ENCODE measurements around the gene FA2H.
"Not testable (repeated sequence)": the region's sequence is repeated elsewhere in the genome, so short reads cannot be mapped to it uniquely, and the experiment has no call there.

The FA2H gene

GRCh38 chr16:74774223-74775139, at the start of gene FA2H:
TSS of gene FA2H (minus strand) at chr16:74774820. CDS start at chr16:74774755, 65 bp downstream.
- DNase-seq = peak; percentile 81

DNA sequence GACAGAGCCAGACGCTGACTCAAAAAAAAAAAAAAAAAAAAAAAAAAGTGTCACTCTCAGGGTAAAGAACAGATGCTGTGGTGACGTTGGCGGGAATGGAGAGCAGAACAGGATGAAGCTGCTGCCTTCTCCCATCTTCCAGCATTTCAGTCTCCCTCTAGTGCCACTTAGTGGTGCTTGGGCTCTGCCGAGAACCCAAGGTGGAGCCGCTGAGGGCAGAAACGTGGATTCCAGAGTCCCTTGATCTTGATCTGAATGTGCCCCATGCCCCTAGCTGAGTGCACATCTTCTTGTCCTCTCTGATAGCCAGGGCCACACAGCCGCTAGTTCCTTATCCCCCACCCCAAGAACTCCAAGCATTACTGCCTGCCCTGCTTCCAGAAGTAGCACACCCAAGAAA, 43.2 kb upstream of the FA2H start:
- DNase-seq = no peak

DNA sequence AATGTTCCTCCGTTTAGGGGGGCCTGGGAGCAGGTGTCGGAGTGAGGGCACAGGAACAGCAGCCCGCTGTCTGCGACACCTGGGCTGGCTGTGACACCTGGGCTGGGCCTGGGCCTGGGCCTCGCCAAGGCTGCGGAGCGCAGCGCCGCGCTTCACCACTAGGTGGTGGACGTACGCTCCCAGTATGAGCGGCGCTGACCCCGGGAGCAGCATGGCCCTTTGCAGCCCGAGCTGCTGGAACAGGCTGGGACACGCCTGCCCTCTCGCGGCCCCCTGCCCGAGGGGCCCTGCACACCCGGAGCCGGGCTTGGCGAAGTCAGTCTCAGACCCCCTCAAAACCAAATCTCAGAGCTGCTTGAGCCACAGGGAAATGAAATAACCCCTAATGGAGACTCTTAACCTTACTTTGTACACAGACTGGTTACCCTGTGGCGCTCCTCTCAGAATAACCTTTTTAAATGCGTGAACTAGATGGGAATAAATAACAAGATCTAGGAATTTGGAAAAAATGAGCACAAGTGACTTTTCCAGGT, 38.6 kb upstream of the FA2H start:
- peak; percentile 59 for DNase-seq

DNA sequence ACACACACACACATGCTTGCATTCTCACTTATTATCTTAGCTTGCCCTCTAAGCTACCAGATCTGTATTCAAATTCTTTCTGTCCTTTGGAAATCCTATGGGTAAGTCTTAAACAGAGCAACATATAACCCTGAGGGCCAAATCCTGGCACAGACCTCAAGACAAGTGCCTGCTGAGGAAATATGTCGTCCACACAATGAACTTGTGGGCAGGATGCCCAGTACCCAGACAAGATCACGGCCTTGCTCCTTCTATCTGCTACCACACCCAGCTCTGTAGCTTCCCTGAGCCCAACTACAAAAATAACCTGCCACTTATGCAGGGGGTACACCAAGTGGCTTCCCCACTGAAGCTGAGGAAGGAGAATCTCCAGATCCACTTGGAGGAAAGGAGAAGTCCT, 37.3 kb upstream of the FA2H start:
- no peak for DNase-seq

- not testable (repeated sequence) for DNase-seq
These were observed 36.6 kb upstream of the FA2H start for GRCh38 chr16:74811216-74811615.

DNA sequence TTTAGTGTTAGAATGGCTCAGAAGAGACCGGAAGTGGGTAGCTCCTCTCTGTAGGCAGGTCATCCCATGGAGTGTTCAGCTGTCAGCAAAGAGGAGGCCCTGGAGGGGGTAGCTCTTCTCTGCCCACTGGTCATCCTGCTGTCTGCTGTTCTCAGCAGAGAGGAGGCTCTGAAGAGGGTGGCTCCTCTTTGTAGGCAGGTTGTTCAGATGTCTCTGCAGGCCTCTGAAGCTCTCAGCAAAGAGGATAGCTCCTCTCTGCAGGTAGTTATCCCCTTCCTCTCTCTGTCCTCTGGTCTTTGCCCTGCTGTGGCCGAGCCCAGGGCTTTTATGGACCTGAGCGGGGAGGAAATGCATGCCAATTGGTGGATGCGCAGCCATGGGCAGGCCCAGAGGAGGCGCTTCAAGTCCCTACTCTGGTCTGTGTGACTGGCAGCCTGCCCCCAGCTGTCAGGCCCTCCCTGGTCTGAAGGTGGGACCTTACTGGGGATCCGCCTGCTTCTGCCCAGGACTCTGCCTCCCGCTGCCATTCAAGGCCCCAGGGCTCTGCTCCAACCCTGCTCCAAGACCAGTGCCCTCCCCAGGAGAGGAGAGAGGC, 32.5 kb upstream of the FA2H start:
- no peak for DNase-seq

DNA sequence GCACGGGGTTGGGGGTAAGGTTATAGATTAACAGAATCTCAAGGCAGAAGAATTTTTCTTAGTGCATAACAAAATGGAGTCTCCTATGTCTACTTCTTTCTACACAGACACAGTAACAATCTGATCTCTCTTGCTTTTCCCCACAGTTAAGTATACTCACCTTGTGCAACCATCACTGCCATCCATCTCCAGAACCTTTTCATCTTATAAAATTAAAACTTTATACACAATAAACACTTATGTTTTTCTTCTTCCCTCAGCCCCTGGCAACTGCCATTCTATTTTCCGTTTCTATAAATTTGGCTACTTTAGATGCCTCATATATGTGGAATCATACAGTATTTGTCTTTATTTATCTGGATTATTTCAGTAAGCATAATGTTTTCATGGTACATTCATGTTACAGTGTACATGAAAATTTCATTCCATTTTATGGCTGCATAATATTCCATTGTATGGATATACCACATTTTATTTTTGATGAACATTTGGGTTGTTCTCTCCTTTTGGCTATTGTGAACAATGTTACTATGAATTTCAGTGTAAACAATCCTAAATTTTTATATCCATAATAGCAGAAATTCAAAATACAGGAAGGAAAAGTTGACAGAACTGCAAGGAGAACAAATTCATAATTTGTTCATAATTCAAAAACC, 25.7 kb upstream of the FA2H start:
- no peak for DNase-seq

DNA sequence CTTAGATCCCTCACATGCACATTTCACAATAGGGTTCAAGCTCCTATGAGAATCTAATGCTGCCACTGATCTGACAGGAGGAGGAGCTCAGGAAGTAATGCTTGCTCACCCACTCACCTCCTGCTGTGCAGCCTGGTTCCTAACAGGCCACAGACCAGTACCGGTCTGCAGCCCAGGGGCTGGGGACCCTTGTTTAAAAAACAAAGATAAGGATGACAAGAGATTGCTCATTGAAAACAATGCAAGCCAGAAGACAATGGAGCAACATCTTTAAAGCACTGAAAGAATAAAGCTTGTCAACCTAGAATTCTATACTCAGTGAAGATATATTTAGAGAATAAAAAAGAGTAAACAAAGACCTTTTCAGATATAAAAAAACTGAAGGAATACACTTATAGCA, 22.8 kb upstream of the FA2H start:
- no peak for DNase-seq

DNA sequence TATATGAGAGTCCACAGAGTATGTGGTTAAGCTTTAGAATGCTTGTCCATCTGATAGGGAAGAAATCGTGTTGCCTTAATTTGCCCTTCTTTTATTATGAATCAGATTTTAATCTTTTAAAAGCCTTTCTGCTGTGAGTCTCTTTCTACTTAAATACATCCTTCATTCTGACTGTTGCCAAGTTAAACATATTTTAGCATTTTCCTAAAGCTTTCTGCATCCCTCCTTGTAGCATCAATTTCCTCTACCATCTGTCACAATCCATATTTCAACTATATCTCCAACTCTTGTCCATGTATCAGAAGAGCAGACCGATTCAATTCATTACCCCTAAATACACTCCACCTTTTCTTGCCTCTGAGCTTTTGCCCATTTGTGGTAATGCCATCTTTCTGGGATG, 20.5 kb upstream of the FA2H start:
- DNase-seq = no peak

GRCh38 chr16:74794668-74795067, 20.0 kb upstream of the FA2H start:
- no peak for DNase-seq

GRCh38 chr16:74793571-74793970, 19.0 kb upstream of the FA2H start:
- DNase-seq = no peak

DNA sequence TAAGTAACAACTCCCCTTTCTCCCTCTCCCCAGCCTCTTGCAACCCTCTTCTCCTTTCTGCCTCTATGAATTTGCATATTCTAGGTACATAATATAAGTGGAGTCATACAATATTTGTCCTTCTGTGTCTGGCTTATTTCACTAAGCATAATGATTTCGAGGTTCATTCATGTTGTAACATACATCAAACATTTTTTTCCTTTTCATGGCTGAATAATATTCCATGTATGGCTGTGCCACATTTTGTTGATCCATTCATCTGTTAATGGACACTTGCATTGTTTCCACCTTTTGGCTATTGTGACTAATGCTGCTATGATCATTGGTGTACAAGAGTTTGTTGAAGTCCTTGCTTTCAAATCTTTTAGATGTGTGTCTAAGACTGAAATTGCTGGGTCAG, 17.6 kb upstream of the FA2H start:
- no peak for DNase-seq

GRCh38 chr16:74791749-74792148, 17.1 kb upstream of the FA2H start:
- not testable (repeated sequence) for DNase-seq

DNA sequence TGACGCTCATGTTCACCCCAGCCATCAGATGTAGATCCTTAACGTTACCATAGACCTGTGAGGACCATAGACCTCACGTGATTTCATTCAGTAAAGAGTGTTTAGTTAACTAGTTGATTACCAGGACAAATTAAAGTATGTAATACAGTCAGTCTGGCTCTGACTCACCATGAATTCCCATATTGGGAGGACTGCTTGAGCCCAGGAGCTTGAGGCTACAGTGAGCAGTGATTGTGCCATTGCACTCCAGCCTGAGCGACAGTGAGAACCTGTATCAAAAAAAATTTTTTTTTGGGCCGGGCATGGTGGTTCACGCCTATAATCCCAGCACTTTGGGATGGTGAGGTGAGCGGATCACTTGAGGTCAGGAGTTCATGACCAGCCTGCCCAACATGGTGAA, 13.5 kb upstream of the FA2H start:
- DNase-seq = no peak

GRCh38 chr16:74785031-74785430, 10.4 kb upstream of the FA2H start:
- DNase-seq = no peak

- peak; percentile 11 for DNase-seq
These were observed 4.0 kb upstream of the FA2H start for GRCh38 chr16:74778646-74779045.

DNA sequence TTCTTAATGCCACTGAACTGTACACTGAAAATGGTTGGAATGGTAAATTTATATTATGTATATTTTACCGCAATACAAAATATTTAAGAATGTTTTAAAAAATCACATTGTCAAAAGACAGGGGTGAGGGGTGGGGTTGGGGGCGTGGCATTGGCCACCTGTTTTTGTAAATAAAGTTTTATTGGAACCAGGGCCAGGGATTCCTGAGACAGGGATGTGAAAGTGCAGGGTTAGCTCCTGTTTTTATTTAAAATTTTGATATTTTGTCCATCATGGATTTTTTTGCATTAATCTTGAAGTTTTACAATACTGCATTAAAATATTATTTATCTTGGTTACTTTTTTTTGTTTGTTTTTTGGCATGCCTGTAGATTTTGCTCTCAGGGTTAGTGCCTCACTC, 2.3 kb upstream of the FA2H start:
- DNase-seq = no peak

DNA sequence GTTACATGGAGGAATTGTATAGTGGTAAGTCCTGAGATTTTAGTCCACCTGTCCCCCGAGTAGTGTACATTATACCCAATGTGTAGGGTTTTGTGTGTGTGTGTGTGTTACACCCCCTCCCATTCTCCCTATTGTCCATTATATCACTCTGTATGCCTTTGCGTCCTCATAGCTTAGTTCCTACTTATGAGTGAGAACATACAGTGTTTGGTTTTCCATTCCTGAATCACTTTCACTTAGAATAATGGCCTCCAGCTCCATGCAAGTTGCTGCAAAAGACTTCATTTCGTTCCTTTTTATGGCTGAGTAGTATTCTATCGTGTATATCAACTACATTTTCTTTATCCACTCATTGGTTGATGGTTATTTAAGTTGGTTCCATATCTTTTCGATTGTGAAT, 635 bp upstream of the FA2H start:
- DNase-seq = no peak

- DNase-seq = no peak
These were observed 986 bp downstream of the FA2H start for GRCh38 chr16:74773446-74774222.

DNA sequence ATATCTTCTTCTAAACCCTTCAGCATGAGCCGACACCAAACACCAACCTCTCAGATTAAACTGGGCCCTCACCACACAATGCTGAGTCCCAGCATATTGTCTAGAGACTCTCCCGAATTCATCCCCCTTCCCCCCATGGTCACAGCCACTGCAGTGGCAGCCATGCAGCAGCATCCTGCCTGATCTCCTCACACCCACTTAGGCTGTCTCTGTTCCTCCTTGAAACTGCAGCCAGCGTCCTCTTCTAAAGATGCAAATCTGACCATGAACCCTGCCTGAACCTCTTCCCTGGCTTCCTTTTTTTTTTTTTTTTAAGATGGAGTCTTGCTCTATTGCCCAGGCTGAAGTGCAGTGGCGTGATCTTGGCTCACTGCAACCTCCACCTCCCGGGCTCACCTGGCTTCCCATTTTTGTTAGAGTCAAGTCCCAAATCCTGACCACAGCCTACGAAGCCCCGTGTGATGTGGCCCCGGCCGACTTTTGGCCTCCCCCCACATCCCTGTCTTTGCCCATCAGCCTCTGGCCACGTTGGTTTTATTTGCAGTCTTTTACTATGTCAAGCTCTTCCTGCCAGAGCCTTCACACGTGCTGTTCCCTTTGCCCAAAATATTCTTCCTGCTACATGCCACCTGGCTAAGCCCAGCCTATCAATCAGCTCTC, 2.8 kb downstream of the FA2H start:
- DNase-seq = no peak

DNA sequence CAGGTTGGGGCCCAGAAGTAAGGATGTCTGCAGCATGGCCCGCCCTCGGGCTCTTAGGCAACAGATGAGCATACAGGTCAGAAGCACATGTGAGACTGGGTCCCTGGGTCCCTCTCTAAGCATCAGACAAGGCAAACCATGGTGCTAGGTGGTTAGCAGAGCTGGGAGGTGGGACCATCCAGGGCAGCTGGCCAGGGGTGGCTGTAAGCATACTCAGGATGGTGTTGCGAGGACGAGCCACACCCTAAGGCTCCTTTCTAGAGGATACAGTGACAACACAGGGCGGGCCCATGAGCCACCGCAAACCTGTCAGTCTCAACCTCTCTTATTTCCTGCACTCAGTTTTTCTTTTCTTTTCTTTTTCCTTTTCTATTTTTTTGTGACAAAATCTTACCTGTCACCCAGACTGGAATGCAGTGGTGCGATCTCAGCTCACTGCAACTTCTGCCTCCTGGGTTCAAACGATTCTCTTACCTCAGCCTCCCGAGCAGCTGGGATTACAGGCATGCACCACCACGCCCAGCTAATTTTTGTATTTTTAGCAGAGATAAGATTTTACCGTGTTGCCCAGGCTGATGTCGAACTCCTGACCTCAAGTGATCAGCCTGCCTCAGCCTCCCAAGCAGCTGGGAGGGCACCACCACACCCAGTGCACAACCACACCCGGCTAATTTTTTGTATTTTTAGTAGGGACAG, 3.6 kb downstream of the FA2H start:
- no peak for DNase-seq
